ENCODE results near the gene VIPR1.

DNA sequence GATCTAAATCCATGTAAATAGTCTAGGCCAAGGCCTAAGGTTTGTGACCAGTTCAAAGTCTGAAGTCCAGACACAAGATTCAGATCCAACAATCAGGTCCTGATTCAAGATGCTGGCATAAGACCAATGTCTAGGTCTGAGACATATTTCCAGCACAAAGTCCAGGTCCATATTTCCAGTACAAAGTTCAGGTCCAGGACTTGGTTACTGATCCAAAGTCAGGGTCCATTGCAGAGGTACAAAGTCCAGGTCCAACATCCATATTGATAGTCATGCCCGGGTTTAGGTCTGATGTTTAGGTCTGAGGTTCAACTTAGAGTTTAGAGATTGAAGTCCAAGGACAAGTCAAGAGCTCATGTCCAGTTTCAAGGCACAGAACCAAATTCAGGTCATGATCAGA is 39.4 kb upstream of the VIPR1 start:
- TF ChIP-seq CTCF (IDR thresholded peaks at IDR 0.05; ENCODE audit: low read depth, low read length) (no peak), POLR2A (IDR thresholded peaks at IDR 0.05; ENCODE audit: extremely low read depth, insufficient read length) (no peak), MYC (IDR thresholded peaks at IDR 0.05; ENCODE audit: low read depth, low read length) (no peak)

Data from NB4 (cell line).